HFF-Myc (cell line): ENCODE results near the gene ARL15.

Experiments
- DNase-seq: peaks from one replicate; pipeline ENCODE4 v3.0.0-alpha.2; 2011; ENCODE audit warnings: low read depth; ENCODE audit errors: extremely low read depth
- H3K4me3 ChIP-seq: replicated peaks from 2 replicates; pipeline ENCODE4 v1.5.1; 2011; ENCODE audit warnings: low read depth, mild to moderate bottlenecking, control low read depth, low read length
- CTCF ChIP-seq: IDR thresholded peaks from 2 replicates; pipeline ENCODE4 v1.5.1; 2012; ENCODE audit warnings: mild to moderate bottlenecking, low read depth, low read length, control low read depth; ENCODE audit errors: missing control alignments

Gene ARL15

GRCh38 chr5:53929152-53929551, 381.2 kb downstream of the ARL15 start:
- TF ChIP-seq CTCF = no peak
- no peak for DNase-seq
- H3K4me3 ChIP-seq = no peak overlapping the region

GRCh38 chr5:53928641-53929040, 381.7 kb downstream of the ARL15 start:
- no peak for TF ChIP-seq CTCF
- H3K4me3 ChIP-seq = no peak overlapping the region
- no peak for DNase-seq

- DNase-seq = no peak
- no peak for TF ChIP-seq CTCF
- H3K4me3 ChIP-seq = no peak overlapping the region
Measured at GRCh38 chr5:53927668-53928247, 382.6 kb downstream of the ARL15 start.

DNA sequence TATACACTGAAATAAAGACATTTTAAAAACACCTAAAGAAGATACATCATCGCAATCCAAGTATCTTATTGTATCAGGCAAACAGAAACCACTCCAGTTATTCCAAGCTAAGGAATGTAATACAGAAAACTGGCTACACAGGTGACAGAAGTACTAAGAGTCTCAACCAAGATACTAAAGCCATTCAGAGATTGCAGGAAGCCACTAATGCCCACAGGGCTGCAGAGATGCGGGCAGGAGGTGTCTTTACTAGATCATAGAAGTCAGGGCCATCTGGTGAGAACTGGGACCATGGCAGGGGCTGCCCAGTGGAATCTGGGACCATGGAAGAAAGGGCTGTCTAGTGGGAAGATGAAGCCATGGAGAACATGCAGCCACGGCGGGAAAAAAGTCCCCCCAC, 384.3 kb downstream of the ARL15 start:
- TF ChIP-seq CTCF = no peak
- no peak for DNase-seq
- H3K4me3 ChIP-seq = no peak overlapping the region

DNA sequence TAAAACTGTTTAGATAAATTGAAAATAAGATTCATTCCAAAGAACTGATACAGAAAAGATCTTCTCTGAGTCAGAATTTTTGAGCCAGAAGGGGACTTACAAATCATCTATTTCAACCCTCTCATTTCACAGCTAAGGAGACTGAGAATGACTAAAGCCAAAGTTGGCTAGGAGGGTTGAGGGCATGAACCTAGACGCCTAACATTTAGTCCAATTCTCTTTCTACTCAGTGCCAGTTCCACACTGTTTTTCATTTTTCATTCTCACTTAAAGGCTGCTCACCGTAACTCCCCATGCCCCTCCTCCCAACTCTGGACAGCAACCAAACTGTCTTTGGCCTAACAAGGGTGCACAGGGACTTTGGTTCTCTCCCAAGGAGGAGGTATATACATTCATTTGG, 386.0 kb downstream of the ARL15 start:
- no peak for DNase-seq
- no peak overlapping the region for H3K4me3 ChIP-seq
- TF ChIP-seq CTCF = no peak

- H3K4me3 ChIP-seq = no peak overlapping the region
- DNase-seq = no peak
- no peak for TF ChIP-seq CTCF
Measured at GRCh38 chr5:53923961-53924360, 386.4 kb downstream of the ARL15 start.
